KOPT-K1 (cell line): ENCODE measurements around the gene HTT.

Experiments used
- H3K27ac ChIP-seq: fragments of 200-600 bp; sonication (generic); 2 replicates; pipeline ENCODE4 v1.5.1; 2016; ENCODE audit warnings: antibody characterized with exemption, mild to moderate bottlenecking, low read depth, low read length; ENCODE audit not compliant: poor library complexity, severe bottlenecking
- H3K36me3 ChIP-seq: fragments of 200-600 bp; sonication (generic); 2 replicates; pipeline ENCODE4 v1.5.1; 2017; ENCODE audit warnings: antibody characterized with exemption, mild to moderate bottlenecking, low read length, moderate library complexity; ENCODE audit not compliant: insufficient read depth
- H3K9me3 ChIP-seq: fragments of 200-600 bp; sonication (generic); 2 replicates; pipeline ENCODE4 v1.5.1; 2017; ENCODE audit warnings: antibody characterized with exemption, low read length, mild to moderate bottlenecking; ENCODE audit not compliant: insufficient read depth, poor library complexity, severe bottlenecking

HTT gene

DNA sequence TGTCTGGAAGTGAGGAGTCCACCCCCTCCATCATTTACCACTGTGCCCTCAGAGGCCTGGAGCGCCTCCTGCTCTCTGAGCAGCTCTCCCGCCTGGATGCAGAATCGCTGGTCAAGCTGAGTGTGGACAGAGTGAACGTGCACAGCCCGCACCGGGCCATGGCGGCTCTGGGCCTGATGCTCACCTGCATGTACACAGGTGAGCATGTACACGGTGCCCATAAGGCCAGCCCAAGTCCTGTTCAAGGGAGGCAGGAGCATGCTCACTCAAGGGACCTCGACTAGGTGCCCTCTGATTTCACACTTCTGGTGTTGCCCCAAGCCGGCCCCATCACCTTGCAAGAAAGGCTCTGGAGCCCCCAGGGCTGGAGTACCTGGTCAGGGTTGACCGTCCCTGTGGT is 161.1 kb downstream of the HTT start:
- H3K36me3 ChIP-seq: peaks cover 96% of the 10 kb centered on the region
- no peaks in the 10 kb centered on the region for H3K9me3 ChIP-seq
- H3K27ac ChIP-seq: no peak overlapping the region

DNA sequence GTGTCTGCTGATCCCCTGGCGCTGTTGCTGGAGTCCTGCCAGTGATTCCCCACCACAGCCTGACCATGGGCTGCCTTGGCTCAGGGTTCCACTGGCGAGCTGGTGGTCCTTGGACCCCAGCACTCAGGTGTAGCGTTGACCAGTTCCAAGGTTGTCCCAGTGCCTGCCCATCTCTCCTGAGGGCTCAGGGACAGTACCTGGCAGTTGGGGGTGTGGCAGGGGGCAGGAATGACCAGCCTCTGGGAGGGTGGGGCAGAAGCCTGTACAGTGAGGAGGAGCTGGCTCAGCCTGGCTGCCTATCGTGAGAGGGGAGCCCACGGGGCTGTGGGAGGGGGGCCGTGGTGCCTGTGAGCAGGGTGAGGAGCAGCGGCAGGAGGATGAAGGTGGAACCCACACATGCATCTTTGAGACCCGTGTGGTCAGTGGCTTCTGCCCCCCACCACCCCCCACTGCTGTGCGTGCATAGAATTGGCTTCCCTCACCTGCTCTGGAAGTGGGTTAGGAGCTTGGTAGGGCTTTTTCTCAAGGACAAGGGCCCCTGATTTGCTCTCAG is 161.9 kb downstream of the HTT start:
- no peak overlapping the region for H3K27ac ChIP-seq
- no peaks in the 10 kb centered on the region for H3K9me3 ChIP-seq
- peaks cover 96% of the 10 kb centered on the region for H3K36me3 ChIP-seq

DNA sequence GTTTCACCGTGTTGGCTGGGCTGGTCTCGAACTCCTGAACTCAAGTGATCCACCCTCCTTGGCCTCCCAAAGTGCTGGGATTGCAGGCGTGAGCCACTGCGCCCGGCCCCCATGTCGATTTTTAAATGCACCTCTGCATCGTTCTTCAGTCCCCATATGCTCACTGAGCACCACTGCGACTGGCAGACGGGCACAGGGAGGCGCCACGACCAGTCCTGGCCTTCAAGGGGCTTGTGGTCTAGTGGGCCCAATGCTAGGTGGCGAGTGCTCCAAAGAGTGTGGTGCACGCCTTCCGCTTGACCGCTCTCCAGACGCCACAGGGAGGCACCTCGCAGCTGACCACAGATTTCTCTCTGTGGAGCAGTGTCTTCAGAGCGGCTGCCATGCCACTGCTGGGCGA is 162.8 kb downstream of the HTT start:
- Histone ChIP-seq H3K27ac (no peak overlapping the region), H3K36me3 (peaks cover 92% of the 10 kb centered on the region)

DNA sequence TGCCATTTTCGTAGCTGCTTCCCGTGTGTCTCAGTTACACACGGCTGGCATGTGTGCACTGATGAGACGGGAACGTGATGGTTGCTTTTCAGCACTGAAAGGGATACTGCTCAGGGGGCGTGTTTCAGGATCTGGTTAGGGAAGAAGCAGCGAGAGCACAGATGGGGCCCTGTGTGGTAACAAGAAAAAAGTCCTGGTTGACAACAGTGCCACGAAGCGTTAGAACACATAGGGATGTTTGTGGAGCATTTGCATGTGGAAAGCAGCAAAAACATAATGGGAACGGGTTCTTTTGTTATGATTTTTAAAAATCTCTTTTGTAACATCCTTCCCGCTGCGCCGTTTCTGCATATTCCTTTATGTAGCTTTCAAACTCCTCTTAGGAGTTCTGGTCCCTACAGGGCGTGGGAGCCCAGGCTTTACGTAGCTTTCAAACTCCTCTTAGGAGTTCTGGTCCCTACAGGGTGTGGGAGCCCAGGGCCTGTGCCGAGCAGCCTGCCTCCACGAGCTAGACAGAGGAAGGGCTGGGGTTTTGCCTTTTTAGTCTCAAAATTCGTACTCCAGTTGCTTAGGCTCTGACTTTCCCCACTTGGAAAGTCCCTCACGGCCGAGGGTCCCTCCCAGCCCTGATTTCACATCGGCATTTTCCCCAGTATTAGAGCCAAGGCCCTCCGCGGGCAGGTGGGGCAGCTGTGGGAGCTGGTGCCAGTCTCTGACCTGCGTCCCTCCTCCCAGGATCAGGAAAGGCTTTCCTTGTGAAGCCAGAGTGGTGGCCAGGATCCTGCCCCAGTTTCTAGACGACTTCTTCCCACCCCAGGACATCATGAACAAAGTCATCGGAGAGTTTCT is 163.5 kb downstream of the HTT start:
- no peak overlapping the region for H3K27ac ChIP-seq
- peaks cover 88% of the 10 kb centered on the region for H3K36me3 ChIP-seq
- H3K9me3 ChIP-seq: no peaks in the 10 kb centered on the region

More for the DNA sequence above, 162.8 kb downstream of the HTT start:
- no peaks in the 10 kb centered on the region for H3K9me3 ChIP-seq

DNA sequence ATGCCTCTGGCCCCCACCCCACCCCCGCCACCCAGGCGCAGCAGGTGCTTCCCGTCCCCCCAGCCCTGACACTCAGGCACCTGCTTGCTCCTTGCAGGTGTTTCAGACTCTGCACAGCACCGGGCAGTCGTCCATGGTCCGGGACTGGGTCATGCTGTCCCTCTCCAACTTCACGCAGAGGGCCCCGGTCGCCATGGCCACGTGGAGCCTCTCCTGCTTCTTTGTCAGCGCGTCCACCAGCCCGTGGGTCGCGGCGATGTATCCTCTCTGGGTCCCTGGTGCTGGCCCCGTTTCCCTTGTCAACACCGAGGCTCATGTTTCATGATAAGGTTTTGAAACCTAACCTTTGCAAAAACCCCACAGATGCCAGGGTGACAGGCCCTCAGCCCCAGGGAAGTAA is 164.2 kb downstream of the HTT start:
- H3K9me3 ChIP-seq: no peaks in the 10 kb centered on the region
- H3K36me3 ChIP-seq: peaks cover 85% of the 10 kb centered on the region
- H3K27ac ChIP-seq: no peak overlapping the region

DNA sequence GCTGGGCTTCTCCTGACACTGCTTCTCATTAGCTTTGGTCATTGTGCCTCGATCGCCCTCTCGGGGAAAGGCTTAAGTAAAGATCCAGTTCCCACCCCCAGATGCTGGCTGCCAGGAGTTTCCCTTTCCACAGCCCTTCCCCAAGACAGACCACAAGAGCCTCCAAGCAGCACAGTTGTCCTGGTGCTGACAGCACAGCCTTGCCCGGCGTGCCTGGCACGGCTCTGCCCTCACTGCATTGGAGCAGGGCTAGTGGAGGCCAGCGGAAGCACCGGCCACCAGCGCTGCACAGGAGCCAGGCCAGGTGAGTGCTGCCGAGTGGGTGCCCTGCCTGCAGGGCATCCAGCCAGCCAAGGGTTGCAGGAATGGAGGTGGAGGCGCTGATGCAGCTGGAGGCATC is 164.8 kb downstream of the HTT start:
- Histone ChIP-seq H3K27ac (no peak overlapping the region), H3K9me3 (no peaks in the 10 kb centered on the region), H3K36me3 (peaks cover 79% of the 10 kb centered on the region)

DNA sequence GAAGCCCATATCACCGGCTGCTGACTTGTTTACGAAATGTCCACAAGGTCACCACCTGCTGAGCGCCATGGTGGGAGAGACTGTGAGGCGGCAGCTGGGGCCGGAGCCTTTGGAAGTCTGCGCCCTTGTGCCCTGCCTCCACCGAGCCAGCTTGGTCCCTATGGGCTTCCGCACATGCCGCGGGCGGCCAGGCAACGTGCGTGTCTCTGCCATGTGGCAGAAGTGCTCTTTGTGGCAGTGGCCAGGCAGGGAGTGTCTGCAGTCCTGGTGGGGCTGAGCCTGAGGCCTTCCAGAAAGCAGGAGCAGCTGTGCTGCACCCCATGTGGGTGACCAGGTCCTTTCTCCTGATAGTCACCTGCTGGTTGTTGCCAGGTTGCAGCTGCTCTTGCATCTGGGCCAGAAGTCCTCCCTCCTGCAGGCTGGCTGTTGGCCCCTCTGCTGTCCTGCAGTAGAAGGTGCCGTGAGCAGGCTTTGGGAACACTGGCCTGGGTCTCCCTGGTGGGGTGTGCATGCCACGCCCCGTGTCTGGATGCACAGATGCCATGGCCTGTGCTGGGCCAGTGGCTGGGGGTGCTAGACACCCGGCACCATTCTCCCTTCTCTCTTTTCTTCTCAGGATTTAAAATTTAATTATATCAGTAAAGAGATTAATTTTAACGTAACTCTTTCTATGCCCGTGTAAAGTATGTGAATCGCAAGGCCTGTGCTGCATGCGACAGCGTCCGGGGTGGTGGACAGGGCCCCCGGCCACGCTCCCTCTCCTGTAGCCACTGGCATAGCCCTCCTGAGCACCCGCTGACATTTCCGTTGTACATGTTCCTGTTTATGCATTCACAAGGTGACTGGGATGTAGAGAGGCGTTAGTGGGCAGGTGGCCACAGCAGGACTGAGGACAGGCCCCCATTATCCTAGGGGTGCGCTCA is 165.8 kb downstream of the HTT start:
- Histone ChIP-seq H3K27ac (no peak overlapping the region), H3K36me3 (peaks cover 69% of the 10 kb centered on the region), H3K9me3 (no peaks in the 10 kb centered on the region)

DNA sequence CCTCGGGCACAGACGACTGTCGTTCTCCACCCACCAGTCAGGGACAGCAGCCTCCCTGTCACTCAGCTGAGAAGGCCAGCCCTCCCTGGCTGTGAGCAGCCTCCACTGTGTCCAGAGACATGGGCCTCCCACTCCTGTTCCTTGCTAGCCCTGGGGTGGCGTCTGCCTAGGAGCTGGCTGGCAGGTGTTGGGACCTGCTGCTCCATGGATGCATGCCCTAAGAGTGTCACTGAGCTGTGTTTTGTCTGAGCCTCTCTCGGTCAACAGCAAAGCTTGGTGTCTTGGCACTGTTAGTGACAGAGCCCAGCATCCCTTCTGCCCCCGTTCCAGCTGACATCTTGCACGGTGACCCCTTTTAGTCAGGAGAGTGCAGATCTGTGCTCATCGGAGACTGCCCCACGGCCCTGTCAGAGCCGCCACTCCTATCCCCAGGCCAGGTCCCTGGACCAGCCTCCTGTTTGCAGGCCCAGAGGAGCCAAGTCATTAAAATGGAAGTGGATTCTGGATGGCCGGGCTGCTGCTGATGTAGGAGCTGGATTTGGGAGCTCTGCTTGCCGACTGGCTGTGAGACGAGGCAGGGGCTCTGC is 166.5 kb downstream of the HTT start:
- H3K27ac ChIP-seq: no peak overlapping the region
- no peaks in the 10 kb centered on the region for H3K9me3 ChIP-seq
- H3K36me3 ChIP-seq: peaks cover 62% of the 10 kb centered on the region

DNA sequence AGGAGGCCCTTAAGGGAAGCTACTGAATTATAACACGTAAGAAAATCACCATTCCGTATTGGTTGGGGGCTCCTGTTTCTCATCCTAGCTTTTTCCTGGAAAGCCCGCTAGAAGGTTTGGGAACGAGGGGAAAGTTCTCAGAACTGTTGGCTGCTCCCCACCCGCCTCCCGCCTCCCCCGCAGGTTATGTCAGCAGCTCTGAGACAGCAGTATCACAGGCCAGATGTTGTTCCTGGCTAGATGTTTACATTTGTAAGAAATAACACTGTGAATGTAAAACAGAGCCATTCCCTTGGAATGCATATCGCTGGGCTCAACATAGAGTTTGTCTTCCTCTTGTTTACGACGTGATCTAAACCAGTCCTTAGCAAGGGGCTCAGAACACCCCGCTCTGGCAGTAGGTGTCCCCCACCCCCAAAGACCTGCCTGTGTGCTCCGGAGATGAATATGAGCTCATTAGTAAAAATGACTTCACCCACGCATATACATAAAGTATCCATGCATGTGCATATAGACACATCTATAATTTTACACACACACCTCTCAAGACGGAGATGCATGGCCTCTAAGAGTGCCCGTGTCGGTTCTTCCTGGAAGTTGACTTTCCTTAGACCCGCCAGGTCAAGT is 167.5 kb downstream of the HTT start:
- Histone ChIP-seq H3K36me3 (peaks cover 53% of the 10 kb centered on the region), H3K27ac (no peak overlapping the region), H3K9me3 (no peaks in the 10 kb centered on the region)

DNA sequence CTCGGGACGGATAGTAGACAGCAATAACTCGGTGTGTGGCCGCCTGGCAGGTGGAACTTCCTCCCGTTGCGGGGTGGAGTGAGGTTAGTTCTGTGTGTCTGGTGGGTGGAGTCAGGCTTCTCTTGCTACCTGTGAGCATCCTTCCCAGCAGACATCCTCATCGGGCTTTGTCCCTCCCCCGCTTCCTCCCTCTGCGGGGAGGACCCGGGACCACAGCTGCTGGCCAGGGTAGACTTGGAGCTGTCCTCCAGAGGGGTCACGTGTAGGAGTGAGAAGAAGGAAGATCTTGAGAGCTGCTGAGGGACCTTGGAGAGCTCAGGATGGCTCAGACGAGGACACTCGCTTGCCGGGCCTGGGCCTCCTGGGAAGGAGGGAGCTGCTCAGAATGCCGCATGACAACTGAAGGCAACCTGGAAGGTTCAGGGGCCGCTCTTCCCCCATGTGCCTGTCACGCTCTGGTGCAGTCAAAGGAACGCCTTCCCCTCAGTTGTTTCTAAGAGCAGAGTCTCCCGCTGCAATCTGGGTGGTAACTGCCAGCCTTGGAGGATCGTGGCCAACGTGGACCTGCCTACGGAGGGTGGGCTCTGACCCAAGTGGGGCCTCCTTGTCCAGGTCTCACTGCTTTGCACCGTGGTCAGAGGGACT is 168.8 kb downstream of the HTT start:
- H3K27ac ChIP-seq: no peak overlapping the region
- H3K9me3 ChIP-seq: no peaks in the 10 kb centered on the region
- peaks cover 42% of the 10 kb centered on the region for H3K36me3 ChIP-seq

DNA sequence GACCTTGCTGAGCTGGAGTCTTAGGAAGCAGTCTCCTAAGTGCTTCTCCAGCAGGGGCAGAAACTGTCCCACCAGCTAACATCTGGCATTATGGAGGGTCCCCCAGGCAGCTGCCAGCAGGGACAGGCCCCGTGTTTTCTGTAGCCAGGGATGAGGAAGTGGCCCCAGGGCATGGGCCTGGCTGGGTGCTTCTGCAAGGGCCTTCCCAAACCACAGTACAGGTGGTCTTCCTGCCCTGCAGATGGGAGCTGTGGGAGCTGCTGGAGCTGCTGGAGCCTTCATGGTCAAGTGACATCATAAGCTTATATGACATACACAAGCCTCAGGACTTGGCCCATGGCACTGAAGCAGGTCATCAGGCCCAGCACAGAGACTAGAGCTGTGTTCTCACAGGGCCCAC is 169.5 kb downstream of the HTT start:
- peaks cover 35% of the 10 kb centered on the region for H3K36me3 ChIP-seq
- no peaks in the 10 kb centered on the region for H3K9me3 ChIP-seq
- H3K27ac ChIP-seq: no peak overlapping the region

DNA sequence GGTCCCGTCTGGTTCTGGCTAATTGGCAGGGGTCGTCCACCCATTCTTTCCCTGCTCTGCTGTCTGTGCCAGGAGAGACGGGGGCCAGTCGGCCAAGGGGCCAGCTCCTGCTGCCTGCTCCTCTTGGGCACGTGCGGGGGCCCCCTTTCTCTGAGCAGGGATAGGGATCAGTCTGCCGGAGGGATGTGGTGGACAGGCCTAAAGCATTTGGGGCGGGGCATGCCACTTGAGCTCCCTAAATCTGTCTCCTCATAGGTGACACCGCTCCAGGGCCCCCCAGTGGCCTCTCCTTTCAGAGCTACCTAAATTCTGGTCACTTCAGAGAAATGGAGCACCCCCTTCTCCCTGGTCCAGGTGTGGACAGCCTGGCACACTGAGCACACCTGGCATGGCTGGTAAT is 170.3 kb downstream of the HTT start:
- H3K9me3 ChIP-seq: no peaks in the 10 kb centered on the region
- H3K27ac ChIP-seq: no peak overlapping the region
- H3K36me3 ChIP-seq: peaks cover 27% of the 10 kb centered on the region

DNA sequence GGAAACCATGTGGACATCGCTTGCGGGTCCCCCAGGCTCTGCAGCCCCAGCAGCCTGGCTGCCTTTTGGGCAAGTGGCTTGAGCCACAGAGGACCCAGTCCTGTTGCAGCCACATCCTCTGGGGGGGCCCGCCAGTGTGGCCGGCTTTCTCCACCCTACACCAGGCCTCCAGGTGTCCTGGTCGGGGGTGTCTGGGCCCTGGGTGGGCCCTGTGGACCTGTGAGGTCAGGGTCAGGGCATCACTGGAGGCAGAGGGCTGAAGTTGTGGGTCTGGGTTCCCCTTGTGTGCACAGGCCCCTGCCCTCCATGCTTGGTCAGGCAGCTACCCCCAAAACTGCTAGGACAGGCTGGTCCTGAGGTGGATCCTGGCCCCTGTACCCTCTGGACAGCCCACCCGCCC is 171.2 kb downstream of the HTT start:
- H3K36me3 ChIP-seq: peaks cover 19% of the 10 kb centered on the region; the same call in 1 of the 2 replicates
- no peaks in the 10 kb centered on the region for H3K9me3 ChIP-seq
- H3K27ac ChIP-seq: no peak overlapping the region
